Neural cell (in vitro differentiated cells): Measurements from ENCODE around the gene MFSD2A.

ENCODE experiments used
- EZH2 ChIP-seq: fragments of 200-600, 300-800 bp; shearing (Covaris generic), sonication (generic); IDR thresholded peaks from 2 replicates; pipeline ENCODE4 v1.6.1; 2014; ENCODE audit warnings: antibody characterized with exemption, low read length, borderline replicate concordance, mild to moderate bottlenecking; ENCODE audit not compliant: insufficient read depth, poor library complexity, severe bottlenecking
- TAF1 ChIP-seq: IDR thresholded peaks from 2 replicates; pipeline ENCODE4 v1.6.1; 2012; ENCODE audit warnings: low read depth
- TF ChIP-seq, protein P1 (sequence below): fragments of 450-650 bp; IDR thresholded peaks from 2 replicates; pipeline ENCODE4 v1.5.1; 2014; ENCODE audit warnings: antibody characterized with exemption, mild to moderate bottlenecking, moderate library complexity; ENCODE audit not compliant: poor library complexity, severe bottlenecking
- TF ChIP-seq, protein P2 (sequence below): IDR thresholded peaks from 2 replicates; pipeline ENCODE4 v1.6.1; 2012; ENCODE audit warnings: borderline replicate concordance

DNA sequence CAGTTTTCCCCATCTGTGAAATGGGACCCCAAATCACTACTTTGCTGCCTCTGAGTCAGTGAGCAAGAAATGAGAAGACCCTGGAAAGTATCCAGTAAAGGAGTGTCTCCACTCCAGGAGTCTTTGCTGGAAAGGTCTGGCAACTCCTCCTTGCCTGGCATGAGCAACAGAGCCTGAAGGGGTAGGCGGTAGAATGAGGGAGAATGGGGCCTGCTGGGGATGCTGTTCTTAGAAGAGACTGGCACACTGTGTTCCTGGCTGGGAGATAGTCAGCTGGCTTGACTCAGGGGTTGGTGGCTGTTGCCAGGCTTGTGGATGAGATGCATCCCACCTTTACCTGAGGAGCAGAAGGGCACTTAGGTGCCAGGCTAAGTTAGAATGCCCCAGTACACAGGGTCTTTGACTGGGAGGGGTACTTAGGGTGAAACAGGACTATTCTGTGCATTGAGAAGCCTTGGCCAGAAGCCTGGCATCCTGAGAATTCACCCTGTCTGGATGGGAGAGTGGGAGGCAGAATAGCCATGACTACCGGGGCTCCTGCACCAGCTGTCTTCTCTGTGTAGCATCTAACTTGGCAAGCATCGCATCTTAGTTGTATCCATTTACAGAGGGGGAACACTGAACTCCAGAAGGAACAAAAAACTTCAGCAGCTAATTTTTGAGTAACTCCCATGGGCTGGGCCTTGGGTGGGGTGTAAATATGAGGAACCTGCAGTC is 2.5 kb downstream of the MFSD2A start:
- TF ChIP-seq EZH2 = no peak
- TF ChIP-seq, protein P1, sequence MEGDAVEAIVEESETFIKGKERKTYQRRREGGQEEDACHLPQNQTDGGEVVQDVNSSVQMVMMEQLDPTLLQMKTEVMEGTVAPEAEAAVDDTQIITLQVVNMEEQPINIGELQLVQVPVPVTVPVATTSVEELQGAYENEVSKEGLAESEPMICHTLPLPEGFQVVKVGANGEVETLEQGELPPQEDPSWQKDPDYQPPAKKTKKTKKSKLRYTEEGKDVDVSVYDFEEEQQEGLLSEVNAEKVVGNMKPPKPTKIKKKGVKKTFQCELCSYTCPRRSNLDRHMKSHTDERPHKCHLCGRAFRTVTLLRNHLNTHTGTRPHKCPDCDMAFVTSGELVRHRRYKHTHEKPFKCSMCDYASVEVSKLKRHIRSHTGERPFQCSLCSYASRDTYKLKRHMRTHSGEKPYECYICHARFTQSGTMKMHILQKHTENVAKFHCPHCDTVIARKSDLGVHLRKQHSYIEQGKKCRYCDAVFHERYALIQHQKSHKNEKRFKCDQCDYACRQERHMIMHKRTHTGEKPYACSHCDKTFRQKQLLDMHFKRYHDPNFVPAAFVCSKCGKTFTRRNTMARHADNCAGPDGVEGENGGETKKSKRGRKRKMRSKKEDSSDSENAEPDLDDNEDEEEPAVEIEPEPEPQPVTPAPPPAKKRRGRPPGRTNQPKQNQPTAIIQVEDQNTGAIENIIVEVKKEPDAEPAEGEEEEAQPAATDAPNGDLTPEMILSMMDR = no peak
- TF ChIP-seq, protein P2, sequence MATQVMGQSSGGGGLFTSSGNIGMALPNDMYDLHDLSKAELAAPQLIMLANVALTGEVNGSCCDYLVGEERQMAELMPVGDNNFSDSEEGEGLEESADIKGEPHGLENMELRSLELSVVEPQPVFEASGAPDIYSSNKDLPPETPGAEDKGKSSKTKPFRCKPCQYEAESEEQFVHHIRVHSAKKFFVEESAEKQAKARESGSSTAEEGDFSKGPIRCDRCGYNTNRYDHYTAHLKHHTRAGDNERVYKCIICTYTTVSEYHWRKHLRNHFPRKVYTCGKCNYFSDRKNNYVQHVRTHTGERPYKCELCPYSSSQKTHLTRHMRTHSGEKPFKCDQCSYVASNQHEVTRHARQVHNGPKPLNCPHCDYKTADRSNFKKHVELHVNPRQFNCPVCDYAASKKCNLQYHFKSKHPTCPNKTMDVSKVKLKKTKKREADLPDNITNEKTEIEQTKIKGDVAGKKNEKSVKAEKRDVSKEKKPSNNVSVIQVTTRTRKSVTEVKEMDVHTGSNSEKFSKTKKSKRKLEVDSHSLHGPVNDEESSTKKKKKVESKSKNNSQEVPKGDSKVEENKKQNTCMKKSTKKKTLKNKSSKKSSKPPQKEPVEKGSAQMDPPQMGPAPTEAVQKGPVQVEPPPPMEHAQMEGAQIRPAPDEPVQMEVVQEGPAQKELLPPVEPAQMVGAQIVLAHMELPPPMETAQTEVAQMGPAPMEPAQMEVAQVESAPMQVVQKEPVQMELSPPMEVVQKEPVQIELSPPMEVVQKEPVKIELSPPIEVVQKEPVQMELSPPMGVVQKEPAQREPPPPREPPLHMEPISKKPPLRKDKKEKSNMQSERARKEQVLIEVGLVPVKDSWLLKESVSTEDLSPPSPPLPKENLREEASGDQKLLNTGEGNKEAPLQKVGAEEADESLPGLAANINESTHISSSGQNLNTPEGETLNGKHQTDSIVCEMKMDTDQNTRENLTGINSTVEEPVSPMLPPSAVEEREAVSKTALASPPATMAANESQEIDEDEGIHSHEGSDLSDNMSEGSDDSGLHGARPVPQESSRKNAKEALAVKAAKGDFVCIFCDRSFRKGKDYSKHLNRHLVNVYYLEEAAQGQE = no peak
- no peak for TF ChIP-seq TAF1
